GM19099 (cell line): Measurements from ENCODE around the gene ACSM2B.
"Not testable (repeated sequence)": the region's sequence is repeated elsewhere in the genome, so short reads cannot be mapped to it uniquely, and the experiment has no call there.

ENCODE experiments used
- POLR2A ChIP-seq: IDR thresholded peaks from 3 replicates; pipeline ENCODE4 v1.6.1; 2011; ENCODE audit warnings: low read depth; ENCODE audit not compliant: insufficient read length; ENCODE audit errors: extremely low read depth

The ACSM2B gene, protein sequence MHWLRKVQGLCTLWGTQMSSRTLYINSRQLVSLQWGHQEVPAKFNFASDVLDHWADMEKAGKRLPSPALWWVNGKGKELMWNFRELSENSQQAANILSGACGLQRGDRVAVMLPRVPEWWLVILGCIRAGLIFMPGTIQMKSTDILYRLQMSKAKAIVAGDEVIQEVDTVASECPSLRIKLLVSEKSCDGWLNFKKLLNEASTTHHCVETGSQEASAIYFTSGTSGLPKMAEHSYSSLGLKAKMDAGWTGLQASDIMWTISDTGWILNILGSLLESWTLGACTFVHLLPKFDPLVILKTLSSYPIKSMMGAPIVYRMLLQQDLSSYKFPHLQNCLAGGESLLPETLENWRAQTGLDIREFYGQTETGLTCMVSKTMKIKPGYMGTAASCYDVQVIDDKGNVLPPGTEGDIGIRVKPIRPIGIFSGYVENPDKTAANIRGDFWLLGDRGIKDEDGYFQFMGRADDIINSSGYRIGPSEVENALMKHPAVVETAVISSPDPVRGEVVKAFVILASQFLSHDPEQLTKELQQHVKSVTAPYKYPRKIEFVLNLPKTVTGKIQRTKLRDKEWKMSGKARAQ

DNA sequence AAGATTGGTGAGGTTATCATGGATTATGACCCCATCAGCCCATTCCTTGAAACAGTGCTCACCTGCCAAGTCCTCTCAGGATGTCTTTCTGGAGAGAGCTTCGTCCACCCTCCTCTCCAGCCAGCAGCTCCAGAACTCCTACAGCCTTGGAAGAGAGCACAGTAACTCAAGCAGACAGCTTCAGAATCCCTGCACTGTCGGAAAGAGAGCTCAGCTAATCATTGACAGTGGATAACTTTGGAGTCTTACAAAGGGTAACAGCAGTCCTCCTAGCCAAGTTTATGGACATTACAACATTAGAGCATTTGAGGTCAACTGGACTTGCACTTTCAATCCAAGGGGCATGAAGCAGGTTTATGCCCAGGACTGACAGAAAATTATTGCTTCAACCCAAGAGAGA, at the start of gene ACSM2B:
ACSM2B (minus strand) TSS at position 223 of the 400 bp plus-strand sequence. CDS start 11,522 bp downstream, outside the sequence.
- TF ChIP-seq POLR2A = not testable (repeated sequence)

DNA sequence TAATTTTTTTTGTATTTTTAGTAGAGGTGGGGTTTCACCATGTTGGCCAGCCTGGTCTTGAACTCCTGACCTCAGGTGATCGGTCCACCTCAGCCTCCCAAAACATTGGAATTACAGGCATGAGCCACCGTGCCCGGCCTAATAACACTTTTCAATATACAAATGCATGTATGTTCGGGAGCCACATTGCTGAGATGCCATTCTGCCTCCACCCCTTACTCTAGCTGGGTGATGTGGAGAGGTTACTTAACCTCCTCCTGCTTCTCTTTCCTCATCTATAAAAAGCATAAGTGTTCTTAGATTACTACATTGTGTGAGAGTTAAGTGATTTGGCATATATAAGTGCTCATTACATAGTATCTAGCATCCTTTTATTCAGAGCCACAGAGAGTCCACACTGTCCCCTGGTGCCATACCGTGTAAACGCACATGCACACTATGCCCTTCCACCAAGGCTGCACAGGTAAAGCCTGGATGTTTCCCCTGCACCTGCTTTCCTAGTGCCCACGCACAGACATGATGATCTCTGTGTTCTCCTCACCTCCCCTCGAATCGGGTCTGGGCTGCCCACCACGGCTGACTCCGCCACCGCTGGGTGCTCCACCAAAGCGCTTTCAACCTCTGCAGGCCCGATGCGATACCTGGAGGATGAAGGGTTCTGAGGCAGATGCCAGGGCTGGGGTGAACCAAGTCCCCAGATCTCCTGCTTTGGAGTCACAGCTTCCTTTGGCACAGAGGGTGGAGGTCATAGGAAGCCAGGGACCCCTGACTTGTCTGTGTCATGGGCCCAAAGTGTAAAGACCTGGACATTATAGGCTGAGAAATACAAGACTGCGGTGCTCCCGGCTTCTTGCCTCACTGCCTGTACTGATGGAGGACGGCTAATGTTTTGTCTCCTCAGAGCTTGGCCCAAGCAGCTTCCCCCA, 49.0 kb upstream of the ACSM2B start:
- no peak for TF ChIP-seq POLR2A

GRCh38 chr16:20624205-20624604, 48.0 kb upstream of the ACSM2B start:
- no peak for TF ChIP-seq POLR2A

DNA sequence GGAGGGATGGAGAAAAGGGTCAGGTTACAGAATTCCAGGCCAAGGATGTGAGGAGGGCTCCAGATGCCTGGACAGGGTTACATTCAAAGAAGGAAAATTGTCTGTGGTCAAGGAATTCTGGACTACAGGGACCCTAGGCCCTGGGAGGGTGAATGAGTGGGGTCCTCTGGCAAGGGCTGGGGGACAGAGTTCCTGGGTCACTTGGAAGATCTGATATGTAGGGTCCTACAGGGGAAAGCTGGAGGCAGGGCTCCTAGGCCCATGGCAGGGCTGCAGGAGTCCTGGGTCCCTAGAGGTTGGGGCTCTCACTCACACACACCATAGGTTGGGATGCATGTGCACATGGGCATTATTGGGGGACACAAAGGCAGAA, 46.3 kb upstream of the ACSM2B start:
- TF ChIP-seq POLR2A = no peak

DNA sequence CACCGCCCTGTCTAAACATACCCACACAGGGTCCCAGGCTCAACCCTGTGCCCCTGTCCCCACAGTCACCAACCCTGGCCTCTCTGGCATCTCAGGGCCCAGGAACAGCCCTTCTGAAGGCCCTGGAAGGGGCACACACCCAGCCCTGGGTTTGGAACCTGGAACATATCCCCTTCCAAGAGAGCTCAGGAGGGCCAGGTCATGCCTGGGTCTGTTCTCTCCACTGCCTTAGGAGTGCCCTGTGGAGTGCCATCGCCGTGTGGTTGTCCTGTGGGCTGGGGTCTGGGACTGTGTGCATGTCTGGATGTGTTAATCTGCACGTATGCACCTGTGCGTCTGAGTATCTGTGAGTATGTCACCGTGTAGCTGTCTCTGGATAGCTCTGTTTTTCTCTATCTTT, 45.2 kb upstream of the ACSM2B start:
- no peak for TF ChIP-seq POLR2A

DNA sequence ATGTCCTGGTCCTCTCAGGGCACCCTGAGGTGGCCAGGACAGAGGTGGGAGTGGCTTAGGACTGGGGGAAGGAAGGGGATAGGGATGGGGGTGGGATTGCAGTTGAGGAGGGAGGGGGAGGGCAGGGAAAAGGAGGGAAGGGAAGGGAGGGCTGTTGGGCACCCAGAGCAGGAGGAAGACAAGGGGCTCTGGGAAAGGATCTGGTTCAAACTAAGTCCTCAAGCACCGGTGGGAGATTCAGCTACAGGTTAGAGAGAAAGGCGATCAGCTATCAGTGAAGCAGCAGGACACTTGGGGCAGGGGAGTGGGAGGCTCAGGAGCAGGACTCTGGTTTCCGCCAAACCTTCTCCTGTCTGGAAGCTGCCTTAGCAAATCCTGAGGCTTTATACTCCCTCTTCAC, 44.6 kb upstream of the ACSM2B start:
- TF ChIP-seq POLR2A = no peak

- TF ChIP-seq POLR2A = no peak
These were observed 43.8 kb upstream of the ACSM2B start for GRCh38 chr16:20620003-20620402.

DNA sequence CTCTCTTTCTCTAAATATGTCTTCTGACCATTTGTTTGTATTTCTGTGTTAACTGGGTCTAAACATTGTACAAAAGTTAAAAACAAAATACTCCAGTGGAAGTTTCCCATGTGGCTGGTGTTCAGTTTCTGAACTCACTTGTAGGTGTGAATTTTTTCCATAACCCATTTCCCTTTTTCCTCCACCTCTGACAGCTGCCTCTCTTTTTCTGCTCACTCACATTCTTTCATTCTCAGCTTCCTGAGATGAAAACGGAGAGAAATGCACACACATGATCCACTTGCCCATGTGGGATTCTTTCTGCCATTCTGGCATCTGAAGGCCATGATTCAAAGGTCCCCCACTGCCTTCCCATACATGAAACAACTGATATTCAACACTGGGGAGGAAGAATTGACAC, 41.1 kb upstream of the ACSM2B start:
- TF ChIP-seq POLR2A = no peak

DNA sequence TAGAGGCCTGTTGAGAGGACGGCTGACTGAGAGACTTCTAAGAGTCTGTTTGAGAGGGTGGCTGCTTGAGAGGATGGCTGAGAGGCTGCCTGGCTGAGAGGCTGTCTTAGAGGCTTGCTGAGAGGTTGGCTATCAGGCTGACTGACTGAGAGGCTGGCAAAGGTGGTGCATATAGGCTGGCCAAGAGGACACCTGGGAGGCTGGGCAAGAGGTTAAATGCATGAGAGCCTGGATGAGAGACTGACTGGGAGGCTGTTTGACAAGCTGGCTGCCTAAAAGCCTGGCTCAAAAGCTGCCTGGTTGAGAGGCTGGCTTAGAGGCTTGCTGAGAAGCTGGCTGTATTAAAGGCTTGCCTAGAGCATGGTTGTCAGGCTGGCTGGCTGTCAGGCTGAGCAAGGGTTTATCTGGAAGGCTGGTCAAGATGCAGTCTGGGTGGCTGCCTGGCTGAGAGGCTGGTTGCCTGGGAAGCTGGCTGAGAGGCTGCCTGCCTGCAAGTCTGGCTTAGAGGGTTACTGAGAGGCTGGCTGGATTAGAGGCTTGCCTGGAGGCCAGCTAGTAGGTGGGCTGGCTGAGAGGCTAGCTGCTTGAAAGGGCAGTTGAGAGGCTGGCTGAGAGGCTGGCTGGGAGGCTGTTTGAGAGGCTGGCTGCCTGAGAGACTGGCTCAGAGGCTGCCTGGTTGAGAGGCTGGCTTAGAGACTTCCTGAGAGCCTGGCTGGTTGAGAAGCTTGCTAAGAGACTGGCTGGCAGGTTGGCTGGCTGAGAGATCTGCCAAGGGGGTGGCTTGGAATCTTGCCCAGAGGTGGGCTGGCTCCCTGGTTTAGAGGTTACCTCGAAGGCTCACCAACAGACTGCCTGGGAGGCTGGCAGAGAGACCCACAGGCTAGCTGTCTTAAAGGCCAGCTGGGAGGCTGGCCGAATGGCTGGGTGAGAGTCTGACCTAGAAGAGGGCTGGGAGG, 38.3 kb upstream of the ACSM2B start:
- TF ChIP-seq POLR2A = no peak

DNA sequence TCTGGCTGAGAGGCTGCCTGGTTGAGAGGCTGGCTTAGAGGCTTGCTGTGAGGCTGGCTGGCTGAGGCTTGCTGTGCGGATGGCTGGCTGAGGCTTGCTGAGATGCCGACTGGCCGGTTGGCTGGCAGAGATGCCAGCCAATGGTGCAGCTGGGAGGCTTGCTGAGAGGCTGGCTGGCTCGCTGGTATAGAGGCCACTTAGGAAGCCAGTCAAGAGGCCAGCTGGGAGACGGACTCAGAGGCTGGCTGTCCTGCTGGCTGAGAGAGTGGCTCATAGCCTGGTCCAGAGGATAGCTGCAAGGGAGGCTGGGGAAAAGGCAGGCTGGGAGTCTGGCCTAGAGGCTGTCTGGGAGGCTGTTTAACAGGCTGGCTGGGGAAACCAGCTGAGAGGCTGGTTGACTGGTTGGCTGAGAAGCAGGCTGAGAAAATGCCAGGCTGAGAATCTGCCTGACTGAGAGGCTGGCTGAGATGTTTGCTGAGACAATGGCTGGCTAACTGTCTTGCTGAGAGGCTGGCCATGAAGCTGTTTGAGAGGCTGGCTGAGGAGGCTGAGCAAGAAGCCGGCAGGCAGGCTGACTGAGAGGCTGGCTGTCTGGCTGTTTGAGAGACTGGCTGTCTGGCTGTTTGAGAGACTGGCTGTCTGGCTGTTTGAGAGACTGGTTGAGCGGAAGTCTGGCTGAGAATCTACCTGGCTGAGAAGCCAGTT, 37.5 kb upstream of the ACSM2B start:
- TF ChIP-seq POLR2A = no peak

GRCh38 chr16:20612551-20613480, 36.6 kb upstream of the ACSM2B start:
- TF ChIP-seq POLR2A = no peak

DNA sequence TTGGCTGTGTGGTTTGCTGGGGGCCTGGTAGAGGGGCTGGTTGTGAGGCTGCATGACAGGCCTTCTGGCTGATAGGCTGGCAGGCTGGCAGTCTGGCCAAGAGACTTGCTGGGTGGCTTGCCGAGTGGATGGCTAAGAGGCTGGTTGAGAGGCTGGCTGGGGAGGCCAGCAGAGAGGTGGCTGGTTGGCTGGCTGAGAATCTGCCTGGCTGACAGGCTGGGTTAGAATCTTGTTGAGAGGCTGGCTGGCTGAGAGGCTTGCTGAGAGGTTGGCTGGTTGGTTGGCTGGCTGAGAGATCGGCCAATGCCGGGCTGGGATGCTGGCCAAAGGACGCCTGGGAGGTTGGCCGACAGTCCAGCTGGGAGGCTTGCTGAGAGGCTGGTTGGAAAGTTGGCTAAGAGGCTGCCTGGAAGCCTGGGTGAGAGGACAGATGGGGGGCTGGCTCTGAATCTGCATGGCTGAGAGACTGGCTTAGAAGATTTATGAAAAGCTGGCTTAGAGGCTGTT, 35.9 kb upstream of the ACSM2B start:
- no peak for TF ChIP-seq POLR2A
